Measurements from ENCODE around the gene RGS3. TPM values are rescaled to one million over a fixed set of nuclear protein-coding genes. Genes with fewer than 3 reads are reported as not detected.

Gene RGS3
- total and polyA plus RNA-seq, 2 donors (not counting 3 experiments of a cell fraction or from before 2014, with no cell fraction given): 356 to 416 TPM

GRCh38 chr9:113609562-113610318 lies 146.2 kb downstream of the RGS3 start:
- no peaks in the 10 kb centered on the region for H3K27me3 ChIP-seq (ENCODE audit: control insufficient read depth in 2 of 2, insufficient read depth in 2 of 2, low read length in 2 of 2)
- H2AFZ ChIP-seq (ENCODE audit: low read depth, low read length): peak overlapping the region; percentile 12
- intact Hi-C loops (cut with micrococcal nuclease) (loop anchor here (1.0 kb wide), 6 partner anchors 9 to 66 kb away; no protein-coding TSS in a partner anchor), dilution Hi-C loops (cut with MboI; ENCODE audit: extremely low pct_ligation_motif_present, low sequenced_read_pairs) (no loop called here)
- no peak for TF ChIP-seq EZH2 (IDR thresholded peaks at IDR 0.05; ENCODE audit: borderline replicate concordance, low read depth, low read length, severe bottlenecking)
- peak; percentile 46 for TF ChIP-seq JUN (IDR thresholded peaks at IDR 0.05; ENCODE audit: borderline replicate concordance, insufficient read depth, insufficient read length, low read depth)
- TF ChIP-seq POLR2AphosphoS5 (IDR thresholded peaks at IDR 0.05; ENCODE audit: insufficient read depth, low read depth, low read length): peak; percentile 74
- no peak for TF ChIP-seq CTCF (IDR thresholded peaks at IDR 0.05; ENCODE audit: extremely low read depth in 1 of 2, insufficient read depth in 1 of 2, low read depth in 1 of 2, low read length in 2 of 2)
- TF ChIP-seq MAX (IDR thresholded peaks at IDR 0.05; ENCODE audit: insufficient read depth, insufficient read length): peak; percentile 31
- no peak for TF ChIP-seq FOS (IDR thresholded peaks at IDR 0.05; ENCODE audit: borderline replicate concordance, insufficient read depth, low read length)
- no peaks in the 10 kb centered on the region for H3K36me3 ChIP-seq (ENCODE audit: control insufficient read depth in 2 of 2, extremely low read depth in 1 of 2, insufficient read depth in 2 of 2, low read length in 2 of 2)
- ChIA-PET POLR2A (interaction anchor here (0.8 to 2.7 kb wide), 6 partner anchors 10 to 45 kb away, joined by 3 to 19 read pairs (median 7); no protein-coding TSS in a partner anchor), CTCF (interaction anchor here (0.8 to 5.0 kb wide), 10 partner anchors 9 to 164 kb away, joined by 3 to 56 read pairs (median 6); no protein-coding TSS in a partner anchor)
- H3K4me3 ChIP-seq (replicated peaks in 1 of 3; ENCODE audit: insufficient read depth in 1 of 3, low read depth in 1 of 3, low read length in 3 of 3): no peak overlapping the region
- H3K27ac ChIP-seq (ENCODE audit: insufficient read depth, low read depth, low read length): peak overlapping the region; percentile 98
- peaks cover 26% of the 10 kb centered on the region for H3K4me1 ChIP-seq (ENCODE audit: control insufficient read depth, extremely low read depth, insufficient read depth, low read length)
- peak; percentile 96 for DNase-seq (ENCODE audit: low read depth, low spot score)
- H3K4me2 ChIP-seq (ENCODE audit: insufficient read depth, low read length): peak overlapping the region; percentile 42
- no peaks in the 10 kb centered on the region for H3K9me3 ChIP-seq (replicated peaks; ENCODE audit: control insufficient read depth, insufficient read depth, low read length)
- no peaks in the 10 kb centered on the region for H3K79me2 ChIP-seq (ENCODE audit: control insufficient read depth, insufficient read depth, low read length)
- FAIRE-seq: peak; percentile 98
- peak overlapping the region; percentile 82 for H3K9ac ChIP-seq (replicated peaks; ENCODE audit: extremely low read depth, insufficient read depth, low read length)
- no peaks in the 10 kb centered on the region for H4K20me1 ChIP-seq (replicated peaks; ENCODE audit: control insufficient read depth, extremely low read depth, insufficient read depth, low read length)
- no peaks in the 10 kb centered on the region for H3K9me1 ChIP-seq (replicated peaks; ENCODE audit: control insufficient read depth, extremely low read depth, insufficient read depth, low read length)
- BruUV-seq (replicated peaks): TSS peak; percentile 25
